Epithelial cell of proximal tubule (primary cell): Measurements from ENCODE around the gene SECISBP2L. TPM values are rescaled to one million over a fixed set of nuclear protein-coding genes. Genes with fewer than 3 reads are reported as not detected.

ENCODE experiments used
- DNase-seq: peaks from one replicate; pipeline ENCODE4 v3.0.0-alpha.2; 2011; ENCODE audit warnings: low read depth
- H3K4me3 ChIP-seq: 2 replicates; pipeline ENCODE4 v1.5.1; 2011; ENCODE audit warnings: low read depth, mild to moderate bottlenecking, low read length
- CTCF ChIP-seq: conservative IDR thresholded peaks from 2 replicates; pipeline ENCODE4 v1.5.1; 2012; ENCODE audit warnings: low read depth, mild to moderate bottlenecking, low read length
- total RNA-seq: library from RNA; depleted of rRNA; stranded (reverse); fragments of >200 nt; gene quantifications from 2 replicates; pipeline ENCODE4 v1.2.3, GENCODE V29; 2015

SECISBP2L gene
- total RNA-seq, 1 donor from 2014 or later, result 14.4 TPM

DNA sequence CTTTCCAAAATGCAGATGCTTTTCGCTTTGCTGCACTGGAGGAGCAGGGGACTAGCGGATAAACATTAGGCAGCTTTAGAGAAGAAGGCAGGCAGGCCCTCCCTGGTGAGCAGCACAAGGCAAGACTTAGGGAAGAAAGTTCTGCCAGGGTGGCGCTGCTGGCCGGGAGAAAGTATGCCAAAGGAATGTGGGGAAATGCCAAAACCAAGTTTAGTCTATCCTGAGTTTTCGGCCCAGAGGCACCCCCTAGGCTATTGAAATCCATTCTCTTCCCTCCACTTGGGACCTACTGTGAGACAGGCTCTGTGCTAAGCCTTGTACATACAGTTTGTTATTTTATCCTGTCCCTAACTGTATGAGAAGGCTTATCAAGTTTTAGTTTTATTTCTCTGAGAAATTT, 91.7 kb downstream of the SECISBP2L start:
- no peak for DNase-seq
- no peak for TF ChIP-seq CTCF
- no peak overlapping the region for H3K4me3 ChIP-seq

DNA sequence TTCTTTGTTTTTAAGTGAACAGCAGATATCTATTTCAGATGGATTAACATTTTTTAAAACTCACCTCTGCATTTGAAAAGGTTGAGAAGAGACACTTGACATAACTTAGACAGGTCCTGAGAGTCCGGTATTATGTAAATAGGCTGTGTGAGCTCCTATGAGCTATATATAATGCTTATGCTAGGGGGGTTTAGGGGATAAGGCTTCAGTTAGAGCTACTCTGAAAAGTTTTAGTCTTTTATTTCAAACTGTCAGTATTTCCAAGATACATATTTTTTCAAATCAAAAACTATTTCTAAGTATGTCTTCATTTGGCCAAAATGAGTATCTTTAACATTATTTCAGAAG, 99.4 kb downstream of the SECISBP2L start:
- no peak for DNase-seq
- no peak for TF ChIP-seq CTCF
- H3K4me3 ChIP-seq, result no peak overlapping the region

- no peak overlapping the region for H3K4me3 ChIP-seq
- TF ChIP-seq CTCF, result no peak
- DNase-seq, result no peak
Measured at GRCh38 chr15:48946074-48946839, 100.0 kb downstream of the SECISBP2L start.

DNA sequence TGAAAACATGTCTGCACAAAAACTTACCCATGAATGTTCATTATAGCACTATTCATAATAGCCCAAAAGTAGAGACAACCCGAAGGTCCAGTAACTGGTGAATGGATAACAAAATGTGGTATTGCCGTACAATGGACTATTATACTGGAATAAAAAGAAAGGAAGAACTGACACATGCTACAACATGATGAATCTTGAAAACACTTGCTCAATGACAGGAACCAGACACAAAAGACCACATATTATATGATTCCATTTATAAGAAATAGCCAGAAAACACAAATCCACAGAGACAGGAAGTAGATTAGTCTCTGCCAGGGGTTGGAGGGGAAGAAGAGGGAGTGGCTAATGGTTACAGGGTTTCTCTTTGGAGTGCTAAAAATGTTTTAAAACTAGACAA, 100.9 kb downstream of the SECISBP2L start:
- no peak for DNase-seq
- TF ChIP-seq CTCF, result no peak
- no peak overlapping the region for H3K4me3 ChIP-seq

DNA sequence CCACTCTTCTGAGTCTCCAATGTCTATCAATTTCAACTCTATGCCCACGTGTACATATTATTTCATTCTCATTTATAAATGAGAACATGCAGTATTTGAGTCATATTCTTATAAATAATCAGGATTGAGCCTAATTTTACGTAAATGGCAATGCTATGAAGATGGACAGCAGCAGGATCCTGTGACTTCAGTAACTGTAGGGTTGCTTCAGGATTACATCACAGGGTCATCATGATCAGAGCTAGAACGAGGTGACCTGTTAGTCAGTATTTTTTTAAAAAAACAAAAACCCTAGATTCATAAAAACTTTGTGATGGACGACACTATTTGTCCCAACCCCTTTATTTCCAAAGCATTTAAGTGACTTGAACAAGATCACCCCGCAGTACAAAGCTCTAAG, 104.3 kb downstream of the SECISBP2L start:
- H3K4me3 ChIP-seq, result no peak overlapping the region
- TF ChIP-seq CTCF, result no peak
- no peak for DNase-seq

DNA sequence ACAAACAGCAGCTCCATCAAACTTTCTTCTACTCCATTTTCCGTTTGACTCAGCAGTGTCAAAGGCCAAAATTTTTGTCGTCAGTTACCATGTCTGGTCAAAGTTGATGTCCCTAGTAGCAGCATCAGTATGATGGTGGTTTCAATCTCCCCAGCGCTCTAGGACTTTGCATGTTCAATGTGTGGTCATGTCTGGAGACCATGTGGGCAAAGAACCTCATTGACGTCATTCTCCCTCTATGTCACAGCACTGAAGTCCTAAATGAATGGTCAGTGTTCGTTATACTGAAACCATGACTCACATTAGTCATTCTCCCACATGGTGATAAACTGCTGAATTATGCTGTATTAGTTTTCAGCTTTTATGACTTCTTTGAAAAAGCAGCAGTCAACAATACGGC, 105.7 kb downstream of the SECISBP2L start:
- DNase-seq, result no peak
- no peak for TF ChIP-seq CTCF
- no peak overlapping the region for H3K4me3 ChIP-seq

DNA sequence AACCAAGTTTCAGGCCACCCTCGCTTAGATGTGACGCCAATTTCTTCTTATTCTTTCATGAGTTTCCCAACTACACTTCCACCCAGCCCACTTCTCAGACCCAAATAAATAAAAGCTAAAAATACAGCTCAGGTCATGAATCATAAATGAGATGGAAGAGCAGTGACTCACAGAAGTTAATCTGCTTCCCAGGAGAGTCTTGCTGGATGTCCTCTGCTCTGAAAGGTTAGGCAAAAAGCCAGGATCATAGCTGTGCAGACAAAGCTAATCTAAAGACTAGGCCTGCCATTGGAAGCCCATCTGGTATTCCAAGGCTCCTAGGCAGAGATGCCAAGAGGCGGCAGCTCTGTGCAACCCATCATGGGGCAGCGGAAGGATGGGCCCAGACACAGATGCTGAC, 106.6 kb downstream of the SECISBP2L start:
- no peak for TF ChIP-seq CTCF
- DNase-seq, result no peak
- no peak overlapping the region for H3K4me3 ChIP-seq
